HepG2 (cell line): ENCODE results near the gene PVR. TPM values are rescaled to one million over a fixed set of nuclear protein-coding genes. Genes with fewer than 3 reads are reported as not detected.

Source experiments
- ARID5B ChIP-seq: IDR thresholded peaks from 2 replicates; pipeline ENCODE4 v1.4.0; 2020; ENCODE audit warnings: mild to moderate bottlenecking, missing genetic modification reagents
- ATRX ChIP-seq: sonication (generic); formaldehyde crosslinking; IDR thresholded peaks from 2 replicates; pipeline ENCODE4 v1.4.0; 2020; ENCODE audit warnings: missing genetic modification reagents, borderline replicate concordance
- CHD4 ChIP-seq: fragments of 200-600 bp; sonication (generic); IDR thresholded peaks from 2 replicates; pipeline ENCODE4 v1.7.0; 2017; ENCODE audit warnings: mild to moderate bottlenecking, low read length, borderline replicate concordance
- ERF ChIP-seq: IDR thresholded peaks from 2 replicates; pipeline ENCODE4 v1.6.1; 2018; ENCODE audit warnings: missing biosample characterization, missing genetic modification reagents
- FOXK1 ChIP-seq: sonication (generic); formaldehyde crosslinking; IDR thresholded peaks from 2 replicates; pipeline ENCODE4 v1.4.0; 2020; ENCODE audit warnings: low read depth, missing genetic modification reagents, borderline replicate concordance
- GATA4 ChIP-seq: sonication (generic); IDR thresholded peaks from 2 replicates; pipeline ENCODE4 v1.6.1; 2016; ENCODE audit warnings: antibody characterized with exemption, low read depth, borderline replicate concordance
- GFI1 ChIP-seq: sonication (generic); formaldehyde crosslinking; IDR thresholded peaks from 2 replicates; pipeline ENCODE4 v1.5.0; 2020; ENCODE audit warnings: missing genetic modification reagents, mild to moderate bottlenecking, borderline replicate concordance
- GRHL1 ChIP-seq: sonication (generic); formaldehyde crosslinking; conservative IDR thresholded peaks from 2 replicates; pipeline ENCODE4 v1.8.0; 2022; ENCODE audit warnings: missing genetic modification reagents
- HDAC6 ChIP-seq: fragments of 200-600 bp; sonication (generic); IDR thresholded peaks from 2 replicates; pipeline ENCODE4 v1.7.0; 2017; ENCODE audit warnings: mild to moderate bottlenecking, antibody characterized with exemption, low read length, low read depth
- IRF2 ChIP-seq: IDR thresholded peaks from 2 replicates; pipeline ENCODE4 v1.6.1; 2018; ENCODE audit warnings: missing genetic modification reagents, missing compliant biosample characterization
- KDM4B ChIP-seq: sonication (generic); formaldehyde crosslinking; IDR thresholded peaks from 2 replicates; pipeline ENCODE4 v1.4.0; 2020; ENCODE audit warnings: missing genetic modification reagents
- KDM6A ChIP-seq: IDR thresholded peaks from 2 replicates; pipeline ENCODE4 v1.6.1; 2016; ENCODE audit warnings: low read depth
- KMT2B ChIP-seq: IDR thresholded peaks from 2 replicates; pipeline ENCODE4 v1.6.1; 2016; ENCODE audit warnings: missing genetic modification reagents, missing compliant biosample characterization
- MXD4 ChIP-seq: IDR thresholded peaks from 2 replicates; pipeline ENCODE4 v1.6.1; 2016; ENCODE audit warnings: mild to moderate bottlenecking, missing biosample characterization, missing genetic modification reagents
- NFE2L1 ChIP-seq: sonication (generic); formaldehyde crosslinking; IDR thresholded peaks from 2 replicates; pipeline ENCODE4 v1.4.0; 2020; ENCODE audit warnings: missing genetic modification reagents, mild to moderate bottlenecking, borderline replicate concordance
- NR2F6 ChIP-seq, 2 experiments: IDR thresholded peaks; 2 replicates each; pipeline ENCODE4 v1.6.1; 2016; ENCODE audit warnings: antibody characterized with exemption in 1 of 2, mild to moderate bottlenecking in 1 of 2
- PRMT3 ChIP-seq: sonication (generic); formaldehyde crosslinking; IDR thresholded peaks from 2 replicates; pipeline ENCODE4 v1.8.1; 2022; ENCODE audit warnings: low read depth, mild to moderate bottlenecking, moderate library complexity, missing genetic modification reagents, borderline replicate concordance
- RARA ChIP-seq: IDR thresholded peaks from 2 replicates; pipeline ENCODE4 v1.6.1; 2016; ENCODE audit warnings: missing genetic modification reagents, missing compliant biosample characterization
- RNF2 ChIP-seq: fragments of 450-650 bp; conservative IDR thresholded peaks from 2 replicates; pipeline ENCODE4 v1.6.1; 2016; ENCODE audit warnings: low read depth
- SRY ChIP-seq: sonication (generic); formaldehyde crosslinking; IDR thresholded peaks from 2 replicates; pipeline ENCODE4 v1.8.0; 2022; ENCODE audit warnings: mild to moderate bottlenecking, missing genetic modification reagents
- TFAP4 ChIP-seq: sonication (generic); IDR thresholded peaks from 2 replicates; pipeline ENCODE4 v1.6.1; 2016; ENCODE audit warnings: low read depth, borderline replicate concordance
- ZNF136 ChIP-seq: sonication (generic); formaldehyde crosslinking; IDR thresholded peaks from 2 replicates; pipeline ENCODE4 v1.8.1; 2022; ENCODE audit warnings: low read depth, mild to moderate bottlenecking, moderate library complexity, missing genetic modification reagents
- ZNF30 ChIP-seq: sonication (generic); formaldehyde crosslinking; IDR thresholded peaks from 2 replicates; pipeline ENCODE4 v1.5.0; 2020; ENCODE audit warnings: mild to moderate bottlenecking, missing genetic modification reagents
- ZNF350 ChIP-seq: sonication (generic); formaldehyde crosslinking; IDR thresholded peaks from 2 replicates; pipeline ENCODE4 v1.4.0; 2020; ENCODE audit warnings: mild to moderate bottlenecking, low read depth, missing genetic modification reagents, borderline replicate concordance
- ZNF354B ChIP-seq: sonication (generic); formaldehyde crosslinking; IDR thresholded peaks from 2 replicates; pipeline ENCODE4 v1.8.0; 2022; ENCODE audit warnings: mild to moderate bottlenecking, missing genetic modification reagents
- ZNF44 ChIP-seq: sonication (generic); formaldehyde crosslinking; IDR thresholded peaks from 2 replicates; pipeline ENCODE4 v1.5.1; 2020; ENCODE audit warnings: mild to moderate bottlenecking, missing genetic modification reagents
- ZNF629 ChIP-seq: sonication (generic); formaldehyde crosslinking; conservative IDR thresholded peaks from 2 replicates; pipeline ENCODE4 v1.5.0; 2020; ENCODE audit warnings: missing genetic modification reagents
- ZNF709 ChIP-seq: sonication (generic); formaldehyde crosslinking; IDR thresholded peaks from 2 replicates; pipeline ENCODE4 v1.5.0; 2020; ENCODE audit warnings: mild to moderate bottlenecking, missing genetic modification reagents
- ZNF878 ChIP-seq: sonication (generic); formaldehyde crosslinking; IDR thresholded peaks from 2 replicates; pipeline ENCODE4 v1.8.1; 2023; ENCODE audit warnings: mild to moderate bottlenecking, missing genetic modification reagents, moderate library complexity
- polyA plus RNA-seq, 8 experiments: library from polyadenylated mRNA; depleted of rRNA in 3 of 8; stranded (reverse) in 7 of 8; unstranded in 1 of 8; fragments of >200 nt; fragmentation: Illumina TruSeq in 4 of 8; extraction: Trizol in 4 of 8; gene quantifications; 2 replicates each; pipeline versions ENCODE4 v1.2.1 to v1.2.3, GENCODE V29; 2011 to 2016; ENCODE audit warnings: low read depth in 4 of 8, missing spikeins in 1 of 8, mixed read lengths in 1 of 8; ENCODE audit not compliant: insufficient read depth in 1 of 8
- total RNA-seq, 5 experiments: library from RNA; depleted of rRNA; stranded (reverse); fragments of >200 nt; fragmentation: Illumina TruSeq; extraction: Trizol; gene quantifications; 2 replicates each; pipeline ENCODE4 v1.2.3, GENCODE V29; 2016; ENCODE audit warnings: low read depth in 1 of 5

PVR gene
- total and polyA plus RNA-seq, 2 of the 13 experiments (the other 11 are each of a cell fraction or from before 2014, with no cell fraction given): 43.4 to 46.6 TPM

GRCh38 chr19:44690131-44690440 is 46.4 kb downstream of the PVR start (continued):
- TF ChIP-seq CHD4: no peak
- no peak for TF ChIP-seq GRHL1 (CRISPR knock-in tag)
- no peak for TF ChIP-seq SRY (CRISPR knock-in tag)
- TF ChIP-seq NFE2L1 (CRISPR knock-in tag): no peak
- TF ChIP-seq RARA (CRISPR knock-in tag): peak; percentile 66; the same call in 1 of the 2 replicates
- TF ChIP-seq FOXK1 (CRISPR knock-in tag): no peak
- TF ChIP-seq GATA4: no peak
- no peak for TF ChIP-seq RNF2
- no peak for TF ChIP-seq ZNF136
- TF ChIP-seq MXD4 (CRISPR knock-in tag): no peak
- no peak for TF ChIP-seq ZNF878 (CRISPR knock-in tag)
- no peak for TF ChIP-seq KDM4B (CRISPR knock-in tag)
- TF ChIP-seq GFI1 (CRISPR knock-in tag): no peak
- TF ChIP-seq IRF2 (CRISPR knock-in tag): no peak
- no peak for TF ChIP-seq HDAC6
- TF ChIP-seq KMT2B (CRISPR knock-in tag): no peak
- TF ChIP-seq ZNF629 (CRISPR knock-in tag): no peak
- no peak for TF ChIP-seq ARID5B (CRISPR knock-in tag)
- no peak for TF ChIP-seq TFAP4
- no peak for TF ChIP-seq ERF
- no peak for TF ChIP-seq ZNF44 (CRISPR knock-in tag)
- TF ChIP-seq ZNF30 (CRISPR knock-in tag): no peak
- TF ChIP-seq ATRX (CRISPR knock-in tag): no peak
- TF ChIP-seq NR2F6 (IDR thresholded peaks at IDR 0.05): no peak
- peak; percentile 2; the same call in 1 of the 2 replicates for TF ChIP-seq NR2F6 (CRISPR knock-in tag; IDR thresholded peaks at IDR 0.05)
- no peak for TF ChIP-seq PRMT3
- TF ChIP-seq ZNF354B (CRISPR knock-in tag): no peak
- no peak for TF ChIP-seq KDM6A (CRISPR knock-in tag)
- no peak for TF ChIP-seq ZNF350 (CRISPR knock-in tag)
- TF ChIP-seq ZNF709 (CRISPR knock-in tag): no peak
